ENCODE results near the gene PMS2.
"Not testable (repeated sequence)": the region's sequence is repeated elsewhere in the genome, so short reads cannot be mapped to it uniquely, and the experiment has no call there.

PMS2 gene

GRCh38 chr7:6012355-6013104 lies 3.7 kb upstream of the PMS2 start:
- H3K4me1 ChIP-seq (ENCODE audit: insufficient read depth, low read length), result peaks cover 3% of the 10 kb centered on the region
- no peaks in the 10 kb centered on the region for H3K27me3 ChIP-seq (ENCODE audit: insufficient read depth, low read length)
- no peak overlapping the region for H3K9ac ChIP-seq (ENCODE audit: low read depth, low read length)
- H3K9me3 ChIP-seq (ENCODE audit: insufficient read depth, low read depth, low read length), result no peaks in the 10 kb centered on the region
- H3K4me3 ChIP-seq (ENCODE audit: low read length), result no peak overlapping the region
- no peak overlapping the region for H3K27ac ChIP-seq (ENCODE audit: low read length)
- peaks cover 58% of the 10 kb centered on the region for H3K36me3 ChIP-seq (ENCODE audit: insufficient read depth, low read depth, low read length)

GRCh38 chr7:6011541-6011940 lies 2.7 kb upstream of the PMS2 start:
- peaks cover 3% of the 10 kb centered on the region for H3K4me1 ChIP-seq (ENCODE audit: insufficient read depth, low read length)
- H3K36me3 ChIP-seq (ENCODE audit: insufficient read depth, low read depth, low read length), result peaks cover 48% of the 10 kb centered on the region
- H3K4me3 ChIP-seq (ENCODE audit: low read length), result no peak overlapping the region
- H3K27ac ChIP-seq (ENCODE audit: low read length), result no peak overlapping the region
- H3K9ac ChIP-seq (ENCODE audit: low read depth, low read length), result no peak overlapping the region
- no peaks in the 10 kb centered on the region for H3K9me3 ChIP-seq (ENCODE audit: insufficient read depth, low read depth, low read length)
- H3K27me3 ChIP-seq (ENCODE audit: insufficient read depth, low read length), result no peaks in the 10 kb centered on the region

GRCh38 chr7:6010370-6010769 lies 1.5 kb upstream of the PMS2 start:
- Histone ChIP-seq H3K9ac (ENCODE audit: low read depth, low read length) (peak overlapping the region; percentile 66; the same call in 1 of the 2 replicates), H3K36me3 (ENCODE audit: insufficient read depth, low read depth, low read length) (peaks cover 36% of the 10 kb centered on the region), H3K4me3 (ENCODE audit: low read length) (peak overlapping the region; percentile 88)
- not testable (repeated sequence) for H3K27me3 ChIP-seq (ENCODE audit: insufficient read depth, low read length); H3K9me3 ChIP-seq (ENCODE audit: insufficient read depth, low read depth, low read length); H3K27ac ChIP-seq (ENCODE audit: low read length); H3K4me1 ChIP-seq (ENCODE audit: insufficient read depth, low read length)

GRCh38 chr7:6007835-6008590 lies 836 bp downstream of the PMS2 start:
- H3K27ac ChIP-seq (ENCODE audit: low read length); H3K9me3 ChIP-seq (ENCODE audit: insufficient read depth, low read depth, low read length); H3K4me1 ChIP-seq (ENCODE audit: insufficient read depth, low read length); H3K27me3 ChIP-seq (ENCODE audit: insufficient read depth, low read length): not testable (repeated sequence)
- Histone ChIP-seq H3K9ac (ENCODE audit: low read depth, low read length) (peak overlapping the region; percentile 92), H3K36me3 (ENCODE audit: insufficient read depth, low read depth, low read length) (peaks cover 31% of the 10 kb centered on the region), H3K4me3 (ENCODE audit: low read length) (peak overlapping the region; percentile 88)

- Histone ChIP-seq H3K36me3 (ENCODE audit: insufficient read depth, low read depth, low read length) (peaks cover 29% of the 10 kb centered on the region), H3K4me1 (ENCODE audit: insufficient read depth, low read length) (peaks cover 3% of the 10 kb centered on the region; the same call in 1 of the 2 replicates), H3K27me3 (ENCODE audit: insufficient read depth, low read length) (no peaks in the 10 kb centered on the region), H3K9ac (ENCODE audit: low read depth, low read length) (no peak overlapping the region), H3K9me3 (ENCODE audit: insufficient read depth, low read depth, low read length) (no peaks in the 10 kb centered on the region), H3K4me3 (ENCODE audit: low read length) (no peak overlapping the region), H3K27ac (ENCODE audit: low read length) (no peak overlapping the region)
These were observed 1.5 kb downstream of the PMS2 start for GRCh38 chr7:6007386-6007785.

- no peaks in the 10 kb centered on the region for H3K9me3 ChIP-seq (ENCODE audit: insufficient read depth, low read depth, low read length)
- no peak overlapping the region for H3K4me3 ChIP-seq (ENCODE audit: low read length)
- no peaks in the 10 kb centered on the region for H3K27me3 ChIP-seq (ENCODE audit: insufficient read depth, low read length)
- peaks cover 65% of the 10 kb centered on the region for H3K36me3 ChIP-seq (ENCODE audit: insufficient read depth, low read depth, low read length)
- no peak overlapping the region for H3K9ac ChIP-seq (ENCODE audit: low read depth, low read length)
- H3K27ac ChIP-seq (ENCODE audit: low read length), result no peak overlapping the region
- no peaks in the 10 kb centered on the region for H3K4me1 ChIP-seq (ENCODE audit: insufficient read depth, low read length)
These were observed 11.5 kb downstream of the PMS2 start for GRCh38 chr7:5997210-5997808.

GRCh38 chr7:5987061-5987460 lies 21.8 kb downstream of the PMS2 start:
- not testable (repeated sequence) for H3K9me3 ChIP-seq (ENCODE audit: insufficient read depth, low read depth, low read length); H3K27ac ChIP-seq (ENCODE audit: low read length); H3K4me3 ChIP-seq (ENCODE audit: low read length); H3K27me3 ChIP-seq (ENCODE audit: insufficient read depth, low read length); H3K9ac ChIP-seq (ENCODE audit: low read depth, low read length); H3K4me1 ChIP-seq (ENCODE audit: insufficient read depth, low read length)
- H3K36me3 ChIP-seq (ENCODE audit: insufficient read depth, low read depth, low read length), result peaks cover 38% of the 10 kb centered on the region

GRCh38 chr7:5979680-5980314 lies 29.1 kb downstream of the PMS2 start:
- not testable (repeated sequence) for H3K4me3 ChIP-seq (ENCODE audit: low read length); H3K27ac ChIP-seq (ENCODE audit: low read length); H3K4me1 ChIP-seq (ENCODE audit: insufficient read depth, low read length); H3K9ac ChIP-seq (ENCODE audit: low read depth, low read length); H3K27me3 ChIP-seq (ENCODE audit: insufficient read depth, low read length); H3K36me3 ChIP-seq (ENCODE audit: insufficient read depth, low read depth, low read length); H3K9me3 ChIP-seq (ENCODE audit: insufficient read depth, low read depth, low read length)

GRCh38 chr7:5973580-5973979 lies 35.3 kb downstream of the PMS2 start:
- H3K9me3 ChIP-seq (ENCODE audit: insufficient read depth, low read depth, low read length); H3K27me3 ChIP-seq (ENCODE audit: insufficient read depth, low read length); H3K9ac ChIP-seq (ENCODE audit: low read depth, low read length); H3K36me3 ChIP-seq (ENCODE audit: insufficient read depth, low read depth, low read length); H3K4me1 ChIP-seq (ENCODE audit: insufficient read depth, low read length); H3K27ac ChIP-seq (ENCODE audit: low read length); H3K4me3 ChIP-seq (ENCODE audit: low read length): not testable (repeated sequence)

GRCh38 chr7:5970347-5970911 lies 38.4 kb downstream of the PMS2 start, which contains the start of gene RSPH10B:
Gene RSPH10B, minus strand, starts transcription at chr7:5970689. Its CDS starts 3,573 bp downstream, at chr7:5967116.
- H3K27me3 ChIP-seq (ENCODE audit: insufficient read depth, low read length); H3K9ac ChIP-seq (ENCODE audit: low read depth, low read length); H3K36me3 ChIP-seq (ENCODE audit: insufficient read depth, low read depth, low read length); H3K4me1 ChIP-seq (ENCODE audit: insufficient read depth, low read length); H3K9me3 ChIP-seq (ENCODE audit: insufficient read depth, low read depth, low read length); H3K27ac ChIP-seq (ENCODE audit: low read length); H3K4me3 ChIP-seq (ENCODE audit: low read length): not testable (repeated sequence)

GRCh38 chr7:5963810-5964209 lies 45.0 kb downstream of the PMS2 start:
- not testable (repeated sequence) for H3K9ac ChIP-seq (ENCODE audit: low read depth, low read length); H3K4me1 ChIP-seq (ENCODE audit: insufficient read depth, low read length); H3K9me3 ChIP-seq (ENCODE audit: insufficient read depth, low read depth, low read length)

More at GRCh38 chr7:5963810-5964209, 45.0 kb downstream of the PMS2 start:
- H3K4me3 ChIP-seq (ENCODE audit: low read length); H3K27me3 ChIP-seq (ENCODE audit: insufficient read depth, low read length); H3K27ac ChIP-seq (ENCODE audit: low read length); H3K36me3 ChIP-seq (ENCODE audit: insufficient read depth, low read depth, low read length): not testable (repeated sequence)

All from iPS-20b (cell line).